ENCODE results near the gene GPR135. TPM values are rescaled to one million over a fixed set of nuclear protein-coding genes. Genes with fewer than 3 reads are reported as not detected.

GPR135 gene, protein sequence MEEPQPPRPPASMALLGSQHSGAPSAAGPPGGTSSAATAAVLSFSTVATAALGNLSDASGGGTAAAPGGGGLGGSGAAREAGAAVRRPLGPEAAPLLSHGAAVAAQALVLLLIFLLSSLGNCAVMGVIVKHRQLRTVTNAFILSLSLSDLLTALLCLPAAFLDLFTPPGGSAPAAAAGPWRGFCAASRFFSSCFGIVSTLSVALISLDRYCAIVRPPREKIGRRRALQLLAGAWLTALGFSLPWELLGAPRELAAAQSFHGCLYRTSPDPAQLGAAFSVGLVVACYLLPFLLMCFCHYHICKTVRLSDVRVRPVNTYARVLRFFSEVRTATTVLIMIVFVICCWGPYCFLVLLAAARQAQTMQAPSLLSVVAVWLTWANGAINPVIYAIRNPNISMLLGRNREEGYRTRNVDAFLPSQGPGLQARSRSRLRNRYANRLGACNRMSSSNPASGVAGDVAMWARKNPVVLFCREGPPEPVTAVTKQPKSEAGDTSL
- total RNA-seq = 0.61 and 0.97 TPM in 2 replicates

DNA sequence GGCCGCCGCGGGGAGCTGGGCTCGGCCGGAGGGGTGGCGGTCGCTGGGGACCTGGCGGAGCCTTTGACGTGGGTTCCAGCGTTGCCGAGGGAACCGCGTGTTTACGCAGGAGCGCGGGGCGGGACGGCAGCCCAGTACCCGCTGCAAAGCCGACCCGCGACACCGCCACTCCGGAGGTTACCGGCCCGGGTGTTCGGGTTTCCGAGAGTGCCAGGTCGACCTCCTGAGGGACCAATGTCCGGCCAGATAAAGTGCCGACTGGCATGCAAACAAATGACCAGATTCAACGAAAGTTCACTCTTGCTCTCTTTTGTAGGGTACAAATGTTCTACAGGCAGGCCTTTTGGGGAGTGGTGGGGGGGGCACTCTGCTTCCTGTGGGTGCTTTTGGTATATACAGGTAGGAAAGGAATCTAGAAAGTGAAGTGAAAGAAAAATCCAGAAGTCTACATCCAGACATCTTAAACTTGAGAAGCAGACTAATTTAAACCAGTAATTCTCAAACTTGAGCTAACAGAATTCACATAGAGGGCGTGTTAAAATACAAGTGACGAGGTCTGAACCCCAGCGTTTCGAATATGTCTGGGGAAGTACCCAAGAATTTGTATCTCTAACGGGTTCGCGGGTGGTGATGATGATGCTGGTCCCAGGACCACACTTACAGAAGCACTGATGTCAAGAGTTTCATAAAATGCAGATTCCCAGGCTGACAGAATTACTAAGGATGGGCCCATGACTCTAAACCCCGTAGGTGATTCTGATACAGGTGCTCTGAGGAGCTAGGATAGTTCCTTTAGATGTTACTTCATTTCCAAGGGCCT, at the start of gene GPR135:
Gene GPR135, minus strand, starts transcription at position 65 of the 820 bp plus-strand sequence. CDS start 154 bp downstream, outside the sequence.

DNA sequence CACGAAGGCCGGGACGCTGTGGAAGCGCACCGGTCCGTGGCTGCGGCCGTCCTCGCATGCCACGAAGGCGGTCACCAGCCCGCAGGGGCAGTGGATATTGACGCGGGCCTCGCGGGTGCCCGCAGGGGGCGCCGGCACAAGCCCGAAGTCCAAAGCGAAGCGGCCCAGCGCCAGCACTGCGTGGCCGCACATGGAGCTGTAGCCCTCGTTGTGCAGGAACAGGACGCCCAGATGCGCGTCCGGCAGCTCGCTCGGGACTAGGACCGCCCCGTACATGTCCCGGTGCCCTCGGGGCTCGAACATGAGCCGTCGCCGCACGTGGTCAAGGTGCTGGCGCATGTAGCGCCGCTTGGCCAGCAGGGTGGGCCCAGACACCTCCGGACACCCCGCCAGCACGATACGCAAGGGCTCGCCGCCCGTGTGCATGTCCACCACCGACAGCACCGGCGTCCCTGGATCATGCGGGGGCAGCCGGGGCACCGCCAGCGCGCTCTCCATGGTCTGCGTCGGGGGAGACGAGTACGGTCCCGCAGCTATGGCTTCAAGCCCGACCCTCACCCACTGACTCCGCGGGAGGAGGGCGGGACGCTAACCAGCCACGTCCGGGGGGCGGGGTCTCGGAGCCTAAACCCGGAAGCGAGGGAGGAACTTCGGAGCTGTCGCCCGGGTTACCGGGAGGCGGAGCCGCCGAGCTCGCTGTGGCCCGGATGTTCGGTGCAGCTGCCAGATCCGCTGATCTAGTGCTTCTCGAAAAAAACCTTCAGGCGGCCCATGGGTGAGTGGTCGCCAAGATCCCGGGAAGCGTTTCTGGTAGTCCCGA, 18.8 kb upstream of the GPR135 start, which contains the start of the genes JKAMP and L3HYPDH:
Gene JKAMP, plus strand, starts transcription at position 699 of the 820 bp plus-strand sequence. Its CDS starts 73 bp downstream, at position 772.
Gene L3HYPDH, minus strand, starts transcription at position 590 of the 820 bp plus-strand sequence. Its CDS starts 92 bp downstream, at position 498.

Other genes with a start within 250 kb of the GPR135 start
- 40.3 and 47.0 TPM in 2 replicates for gene L3HYPDH, start 19.0 kb upstream of the GPR135 start, total RNA-seq
- gene JKAMP, start 19.1 kb upstream of the GPR135 start, total RNA-seq = 69.0 and 79.6 TPM in 2 replicates
- not detected in 2 replicates for gene CCDC175, start 111.4 kb upstream of the GPR135 start, total RNA-seq